ENCODE data around the gene SEC23A.

GRCh38 chr14:38987781-38988180, 115.3 kb downstream of the SEC23A start:
- TF ChIP-seq CTCF (IDR thresholded peaks at IDR 0.05; ENCODE audit: control extremely low read depth in 1 of 3, insufficient read depth in 1 of 3, low read depth in 1 of 3, low read length in 3 of 3) (no peak), ATF2 (IDR thresholded peaks at IDR 0.05; ENCODE audit: low read length) (no peak), NANOG (IDR thresholded peaks at IDR 0.05; ENCODE audit: insufficient read depth, low read depth, low read length, poor library complexity, severe bottlenecking) (no peak), CREB1 (IDR thresholded peaks at IDR 0.05) (no peak), POLR2A (IDR thresholded peaks at IDR 0.05; ENCODE audit: control extremely low read depth in 1 of 2, low read depth in 2 of 2, low read length in 2 of 2) (no peak)

Measured in H1 (cell line).